HFF-Myc (cell line): Measurements from ENCODE around the gene ELF3.

Experiments used
- DNase-seq: peaks from one replicate; pipeline ENCODE4 v3.0.0-alpha.2; 2011; ENCODE audit warnings: low read depth; ENCODE audit errors: extremely low read depth
- H3K4me3 ChIP-seq: replicated peaks from 2 replicates; pipeline ENCODE4 v1.5.1; 2011; ENCODE audit warnings: low read depth, mild to moderate bottlenecking, control low read depth, low read length
- CTCF ChIP-seq: IDR thresholded peaks from 2 replicates; pipeline ENCODE4 v1.5.1; 2012; ENCODE audit warnings: mild to moderate bottlenecking, low read depth, low read length, control low read depth; ENCODE audit errors: missing control alignments

Gene ELF3

GRCh38 chr1:202014060-202014459 is 3.7 kb downstream of the ELF3 start:
- TF ChIP-seq CTCF = no peak
- no peak for DNase-seq
- no peak overlapping the region for H3K4me3 ChIP-seq

- H3K4me3 ChIP-seq = no peak overlapping the region
- TF ChIP-seq CTCF = no peak
- DNase-seq = no peak
Observed at GRCh38 chr1:202014915-202015661, 4.7 kb downstream of the ELF3 start.

- no peak for TF ChIP-seq CTCF
- H3K4me3 ChIP-seq = no peak overlapping the region
- DNase-seq = no peak
Observed at GRCh38 chr1:202015662-202015937, 5.2 kb downstream of the ELF3 start.

GRCh38 chr1:202016022-202016810 is 5.8 kb downstream of the ELF3 start:
- no peak overlapping the region for H3K4me3 ChIP-seq
- peak; percentile 68 for DNase-seq
- TF ChIP-seq CTCF = no peak

GRCh38 chr1:202016811-202017748 is 6.7 kb downstream of the ELF3 start:
- no peak for TF ChIP-seq CTCF
- DNase-seq = no peak
- H3K4me3 ChIP-seq = no peak overlapping the region

GRCh38 chr1:202017749-202018467 is 7.5 kb downstream of the ELF3 start:
- DNase-seq = no peak
- TF ChIP-seq CTCF = no peak
- H3K4me3 ChIP-seq = no peak overlapping the region
